ENCODE measurements around the gene RBMS3.

Gene RBMS3

GRCh38 chr3:29827756-29828155 is 546.9 kb downstream of the RBMS3 start:
- DNase-seq = no peak

- DNase-seq = no peak
These were observed 548.5 kb downstream of the RBMS3 start for GRCh38 chr3:29829340-29829739.

GRCh38 chr3:29850641-29851040 is 569.8 kb downstream of the RBMS3 start:
- DNase-seq = no peak

GRCh38 chr3:29852767-29853166 is 571.9 kb downstream of the RBMS3 start:
- no peak for DNase-seq

- no peak for DNase-seq
These were observed 573.0 kb downstream of the RBMS3 start for GRCh38 chr3:29853841-29854397.

- no peak for DNase-seq
These were observed 574.0 kb downstream of the RBMS3 start for GRCh38 chr3:29854821-29855220.

GRCh38 chr3:29859726-29860270 is 578.9 kb downstream of the RBMS3 start:
- DNase-seq = no peak

- DNase-seq = no peak
These were observed 583.9 kb downstream of the RBMS3 start for GRCh38 chr3:29864809-29865208.

- DNase-seq = no peak
These were observed 587.8 kb downstream of the RBMS3 start for GRCh38 chr3:29868543-29869101.

- no peak for DNase-seq
These were observed 589.3 kb downstream of the RBMS3 start for GRCh38 chr3:29870136-29870535.

GRCh38 chr3:29871087-29871486 is 590.2 kb downstream of the RBMS3 start:
- DNase-seq = no peak

- no peak for DNase-seq
These were observed 599.9 kb downstream of the RBMS3 start for GRCh38 chr3:29880809-29881208.

- no peak for DNase-seq
These were observed 606.6 kb downstream of the RBMS3 start for GRCh38 chr3:29887451-29887850.

GRCh38 chr3:29889215-29889614 is 608.3 kb downstream of the RBMS3 start:
- no peak for DNase-seq

- no peak for DNase-seq
These were observed 609.9 kb downstream of the RBMS3 start for GRCh38 chr3:29890801-29891200.

GRCh38 chr3:29892976-29893554 is 612.2 kb downstream of the RBMS3 start:
- no peak for DNase-seq

GRCh38 chr3:29896856-29897255 is 616.0 kb downstream of the RBMS3 start:
- DNase-seq = no peak

- no peak for DNase-seq
These were observed 617.5 kb downstream of the RBMS3 start for GRCh38 chr3:29898171-29898965.

GRCh38 chr3:29899021-29899420 is 618.1 kb downstream of the RBMS3 start:
- DNase-seq = no peak

- DNase-seq = no peak
These were observed 620.2 kb downstream of the RBMS3 start for GRCh38 chr3:29901097-29901496.

GRCh38 chr3:29903600-29903999 is 622.7 kb downstream of the RBMS3 start:
- DNase-seq = no peak

GRCh38 chr3:29906906-29907305 is 626.0 kb downstream of the RBMS3 start:
- DNase-seq = no peak

- no peak for DNase-seq
These were observed 631.9 kb downstream of the RBMS3 start for GRCh38 chr3:29912600-29913288.

Data from T-helper 1 cell (primary cell).